ENCODE measurements around the gene ARIH1.

Gene ARIH1

DNA sequence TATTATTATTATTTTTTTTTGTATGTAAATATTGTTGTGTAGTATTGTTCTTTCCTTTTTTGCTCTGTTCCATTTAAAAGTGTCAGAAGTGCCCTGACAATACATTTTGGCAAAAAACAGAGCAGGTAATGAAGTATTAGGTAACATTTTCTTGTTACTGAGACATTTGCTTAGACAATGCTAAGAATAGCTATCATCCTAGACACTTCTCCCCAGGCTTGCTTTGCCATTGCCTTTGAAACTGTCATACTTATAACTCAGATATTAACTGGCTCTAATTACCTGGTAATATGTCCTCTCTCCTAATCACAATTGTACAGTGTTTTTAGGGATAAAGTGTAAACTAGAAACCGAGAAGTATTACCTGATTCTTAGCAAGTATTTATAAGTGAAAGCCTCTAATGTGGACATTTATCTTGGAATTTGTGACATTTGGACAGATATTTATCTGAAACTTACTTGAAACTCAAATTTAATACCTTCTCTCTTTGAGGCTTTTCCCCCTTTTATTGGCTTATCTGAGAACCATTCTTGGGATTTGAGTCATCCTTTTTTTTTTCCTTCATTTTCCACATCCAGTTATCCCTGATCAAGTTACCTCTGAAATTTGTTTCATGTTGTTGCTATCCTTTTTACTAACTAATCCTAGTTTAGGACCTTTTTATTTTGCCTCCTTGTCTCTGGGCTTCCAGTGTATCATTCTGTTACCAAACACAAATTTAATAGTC lies 13.1 kb downstream of the ARIH1 start:
- DNase-seq, result no peak

GRCh38 chr15:72488558-72488957 lies 14.4 kb downstream of the ARIH1 start:
- no peak for DNase-seq

- no peak for DNase-seq
Observed at GRCh38 chr15:72489943-72490554, 15.9 kb downstream of the ARIH1 start.

GRCh38 chr15:72491768-72492167 lies 17.6 kb downstream of the ARIH1 start:
- DNase-seq, result peak; percentile 20 to 56 (median 50)

DNA sequence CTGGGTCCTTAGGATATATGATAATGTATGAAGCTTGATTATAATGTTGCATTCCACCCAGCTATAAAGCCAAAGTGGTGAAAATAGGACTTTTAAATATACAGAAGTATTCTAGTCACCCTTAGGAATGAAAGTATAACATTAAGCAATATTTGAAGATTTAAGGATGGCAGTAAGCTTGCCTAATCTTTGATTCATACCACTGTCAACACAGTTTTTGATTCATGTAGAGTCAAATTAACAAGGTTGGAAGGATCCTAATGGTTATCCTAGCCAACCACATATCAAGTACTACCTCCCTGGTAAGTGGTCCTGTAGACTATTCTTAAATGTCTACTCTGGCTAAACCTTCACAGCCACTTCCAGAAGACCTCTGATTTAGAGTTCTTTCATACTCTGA lies 18.6 kb downstream of the ARIH1 start:
- peak in 2 of 3 donors; percentile 41 to 45 for DNase-seq

DNA sequence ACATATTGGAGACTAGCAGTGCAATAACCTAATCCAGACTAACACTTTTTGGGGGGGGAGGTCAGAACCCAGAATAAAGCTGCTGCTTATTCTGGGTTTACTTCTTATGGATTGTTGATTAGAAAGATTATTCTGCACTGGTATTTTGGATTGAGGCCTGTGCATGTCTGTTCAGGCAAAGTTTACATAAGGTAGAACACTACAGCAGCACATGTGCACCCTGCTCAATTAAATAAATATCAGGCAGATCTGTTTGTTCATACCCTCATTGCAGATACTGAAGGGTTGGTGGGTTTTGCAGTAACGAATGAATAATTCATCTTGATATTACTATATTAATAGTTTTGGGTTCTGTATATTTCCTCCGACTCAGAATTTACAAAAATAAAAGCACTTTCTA lies 19.1 kb downstream of the ARIH1 start:
- no peak for DNase-seq

- DNase-seq, result peak; percentile 32 to 59 (median 39)
Observed at GRCh38 chr15:72495007-72495406, 20.9 kb downstream of the ARIH1 start.

DNA sequence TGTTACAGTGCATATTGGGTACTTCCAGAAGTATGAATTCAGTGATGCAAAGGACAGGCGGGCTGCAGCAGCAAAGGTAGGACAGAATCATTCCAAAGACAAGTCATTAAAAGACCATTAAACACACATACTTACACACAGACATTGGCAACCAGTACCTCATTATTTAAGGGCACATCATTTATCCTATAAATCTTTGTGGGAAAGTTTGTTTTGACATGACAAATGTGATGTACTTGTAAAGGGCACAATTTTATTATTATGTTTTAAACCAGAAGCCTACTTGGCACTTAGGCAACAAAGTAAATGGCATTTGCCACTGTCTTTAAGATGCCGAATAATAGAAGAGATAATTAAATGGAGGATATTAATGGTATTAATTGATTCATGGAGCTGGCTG lies 22.7 kb downstream of the ARIH1 start:
- no peak for DNase-seq

DNA sequence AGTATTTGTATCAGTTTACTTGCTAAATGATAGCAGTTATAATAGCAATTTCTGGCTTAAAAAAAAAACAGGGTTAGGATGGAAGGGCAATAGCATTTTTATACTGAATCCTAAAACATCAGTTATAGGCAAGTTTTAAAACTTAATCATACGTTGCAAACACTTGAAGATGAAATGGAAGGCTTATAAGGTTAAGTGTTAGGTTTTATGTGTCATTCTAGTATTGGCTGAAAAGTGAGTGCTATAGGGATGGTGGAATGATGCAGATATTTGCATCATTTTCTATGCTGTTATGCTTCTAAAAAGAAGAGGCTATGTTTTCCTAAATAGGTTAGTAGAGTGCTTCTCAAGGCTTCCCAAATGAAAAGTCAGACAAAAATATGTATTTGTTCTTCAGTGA lies 23.3 kb downstream of the ARIH1 start:
- DNase-seq, result no peak

GRCh38 chr15:72502220-72502809 lies 28.2 kb downstream of the ARIH1 start:
- DNase-seq, result no peak

DNA sequence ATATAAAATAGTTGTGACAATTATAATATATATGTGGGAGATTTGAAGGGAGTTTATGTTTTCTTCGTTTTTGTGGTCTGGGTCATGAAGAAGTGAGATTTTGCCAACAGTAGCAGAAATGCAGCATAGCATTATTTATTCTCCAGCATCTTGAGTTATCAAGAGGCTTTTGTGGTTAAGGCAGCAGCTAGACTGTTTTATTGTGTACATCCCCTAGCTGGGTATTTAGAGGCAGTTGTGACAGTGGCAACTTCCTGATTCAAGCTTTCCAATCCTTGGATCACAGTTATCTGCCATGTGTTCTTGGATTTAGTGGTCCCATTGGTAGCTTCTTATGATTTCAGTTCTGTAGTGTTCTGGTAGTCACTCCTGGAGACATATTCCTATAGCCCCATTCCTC lies 29.0 kb downstream of the ARIH1 start:
- peak in 2 of 3 donors; percentile 17 to 31 for DNase-seq

DNA sequence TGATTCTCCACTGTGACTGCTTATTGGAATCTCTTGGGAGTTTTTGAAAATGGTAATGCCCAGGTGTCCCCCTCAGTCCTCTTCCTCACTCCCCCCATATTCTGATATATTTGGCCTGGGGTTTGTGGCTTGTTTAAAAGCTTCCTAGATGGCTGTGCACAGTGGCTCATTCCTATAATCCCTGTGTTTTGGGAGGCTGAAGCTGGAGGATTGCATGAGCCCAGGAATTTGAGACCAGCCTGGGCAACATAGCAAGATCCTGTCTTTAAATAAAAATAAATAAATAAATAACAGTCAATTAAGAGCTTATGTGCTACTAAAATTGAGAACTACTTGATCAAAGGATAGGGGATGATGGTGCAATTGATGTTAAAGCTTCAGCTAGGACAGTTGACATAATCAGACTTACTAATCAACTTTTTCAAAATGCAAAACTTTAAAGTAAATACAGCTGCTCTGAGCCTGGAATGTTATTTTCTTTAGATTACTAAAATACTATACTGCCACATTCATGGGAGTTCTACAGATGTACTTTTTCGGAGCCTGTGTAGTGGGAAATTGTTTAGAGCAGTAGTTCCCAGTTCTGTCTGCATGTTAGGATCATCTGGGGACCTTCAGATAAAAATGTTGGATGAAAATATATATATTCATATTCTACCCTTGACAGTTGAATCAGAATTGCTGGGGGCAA lies 33.4 kb downstream of the ARIH1 start:
- DNase-seq, result no peak

DNA sequence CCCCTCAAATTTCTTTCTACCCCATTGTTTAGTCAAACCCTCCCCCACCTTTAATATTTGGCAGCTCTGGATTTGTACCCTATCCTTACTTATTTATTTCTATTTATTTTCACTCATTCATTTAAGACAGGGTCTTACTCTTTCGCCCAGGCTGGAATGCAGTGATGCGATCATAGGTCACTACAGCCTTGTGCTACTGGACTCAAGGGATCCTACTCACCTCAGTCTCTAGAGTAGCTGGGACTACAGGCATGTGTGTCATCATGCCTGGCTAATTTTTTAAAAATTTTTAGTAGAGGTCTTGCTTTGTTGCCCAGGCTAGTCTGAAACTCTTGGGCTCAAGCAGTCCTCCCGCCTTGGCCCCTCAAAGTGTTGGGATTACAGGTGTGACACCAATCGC lies 35.4 kb downstream of the ARIH1 start:
- DNase-seq, result no peak

GRCh38 chr15:72511536-72511935 lies 37.4 kb downstream of the ARIH1 start:
- DNase-seq, result no peak

DNA sequence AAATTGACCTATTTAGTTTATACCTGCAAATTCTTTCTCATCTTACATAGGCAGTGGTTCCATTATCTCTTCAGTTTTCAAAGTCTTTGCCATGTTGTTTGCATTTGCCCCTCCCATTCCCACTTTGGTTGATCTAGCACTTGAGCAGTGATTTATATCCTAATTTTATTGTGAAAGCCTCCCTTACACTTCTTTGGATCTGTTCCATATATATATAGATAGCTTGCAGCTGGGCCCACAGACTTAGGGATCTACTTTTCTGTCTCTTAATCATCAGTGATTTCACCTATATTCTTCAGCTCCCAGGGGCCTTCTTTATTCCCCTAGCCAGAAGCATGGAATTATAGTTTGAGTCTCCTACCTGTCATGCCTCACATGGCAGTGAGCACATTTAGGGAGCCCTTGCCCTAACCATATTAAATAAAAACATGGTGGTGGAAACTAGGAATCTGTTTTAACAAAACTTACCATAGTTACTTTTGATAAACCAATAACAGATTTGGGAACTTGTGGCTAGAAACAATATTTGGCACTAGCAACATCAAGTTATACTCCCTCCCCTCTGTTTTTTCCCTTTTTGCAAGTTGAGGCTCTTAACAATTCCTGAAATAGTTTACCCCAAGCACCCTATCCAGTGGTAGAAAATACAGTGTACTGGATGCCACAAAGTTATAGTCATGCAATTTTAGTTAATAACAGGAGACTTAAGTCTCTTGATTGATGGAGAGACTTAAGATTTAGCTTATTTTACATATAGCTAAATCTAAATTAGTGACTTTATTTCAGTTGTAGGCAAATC lies 41.7 kb downstream of the ARIH1 start:
- no peak for DNase-seq

GRCh38 chr15:72516777-72517176 lies 42.6 kb downstream of the ARIH1 start:
- peak; percentile 5 to 52 (median 39) for DNase-seq

DNA sequence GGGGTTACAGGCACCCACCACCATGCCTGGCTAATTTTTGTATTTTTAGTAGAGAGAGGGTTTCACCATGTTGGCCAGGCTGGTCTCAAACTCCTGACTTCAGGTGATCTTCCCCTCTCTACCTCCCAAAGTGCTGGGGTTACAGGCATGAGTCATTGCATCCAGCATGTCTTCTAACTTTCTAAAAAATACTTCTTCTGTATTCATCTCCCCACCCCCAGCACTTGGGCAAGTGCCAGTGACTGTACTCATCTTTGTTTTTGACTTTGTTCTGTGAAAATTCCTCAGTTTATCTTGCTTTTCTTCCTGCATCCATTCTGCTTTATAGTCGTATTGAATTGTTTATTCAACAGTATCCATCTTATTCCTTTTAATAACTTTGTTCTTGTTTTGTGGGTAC lies 47.6 kb downstream of the ARIH1 start:
- no peak for DNase-seq

- no peak for DNase-seq
Observed at GRCh38 chr15:72532991-72533601, 59.0 kb downstream of the ARIH1 start.

DNA sequence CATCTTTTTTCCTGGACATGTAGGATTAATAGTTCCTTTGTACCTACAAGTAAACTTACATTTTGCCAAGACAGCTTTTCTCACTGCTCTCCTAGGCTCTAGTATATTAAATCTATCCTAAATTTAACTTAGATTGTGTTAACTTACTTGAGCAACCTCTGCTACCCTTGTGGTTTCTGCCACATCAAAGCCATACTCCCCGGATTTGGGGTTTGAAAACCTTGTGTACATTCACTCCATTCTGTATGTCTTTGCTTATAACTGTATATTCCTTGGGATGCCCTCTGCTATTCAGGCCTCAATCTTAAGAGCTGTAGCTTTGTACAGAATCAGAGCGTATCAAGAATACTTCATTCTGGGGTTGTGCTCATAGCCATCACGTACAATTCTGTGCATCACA lies 60.4 kb downstream of the ARIH1 start:
- DNase-seq, result no peak

DNA sequence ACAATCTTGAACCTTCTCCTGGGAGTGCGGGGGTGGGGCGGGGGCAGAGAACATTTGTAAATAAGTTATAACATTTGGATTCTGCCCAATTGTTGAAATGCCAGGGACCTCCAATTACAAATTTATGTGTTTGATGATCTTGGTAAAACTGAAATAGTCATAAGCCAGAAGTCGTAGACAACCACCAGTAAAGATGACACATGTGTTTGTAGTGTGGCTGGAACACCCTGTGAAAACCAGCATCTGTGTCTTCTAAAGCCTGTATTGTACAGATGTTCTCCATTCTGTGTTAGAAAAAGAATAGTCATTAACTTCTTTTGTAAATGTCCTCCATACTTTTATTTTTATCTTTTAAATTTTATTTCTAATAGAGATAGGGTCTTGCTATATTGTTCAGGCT lies 61.8 kb downstream of the ARIH1 start:
- no peak for DNase-seq

GRCh38 chr15:72536506-72536905 lies 62.4 kb downstream of the ARIH1 start:
- DNase-seq, result no peak

DNA sequence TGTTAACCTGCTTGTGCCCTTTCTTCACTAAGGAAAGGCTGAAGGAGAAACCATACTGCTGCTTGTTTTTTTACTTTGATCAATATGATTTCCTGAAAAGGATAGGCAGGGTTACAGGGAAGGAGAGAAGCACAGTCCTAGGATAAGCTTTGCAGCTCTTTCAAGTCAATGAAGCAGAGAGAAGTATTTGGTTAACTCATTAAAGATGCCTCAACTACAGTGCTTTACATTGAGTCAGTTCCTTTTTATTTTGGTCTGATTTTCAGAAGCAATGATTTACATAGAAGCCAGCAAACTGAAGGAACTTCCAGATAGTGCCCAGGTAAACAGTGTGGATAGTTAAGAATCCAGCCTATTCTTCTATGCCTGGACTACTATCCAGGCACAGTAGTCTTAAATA lies 64.8 kb downstream of the ARIH1 start:
- no peak for DNase-seq

Data from suppressor macrophage treated with lipopolysaccharide for 1 hour (primary cell).